ENCODE data around the gene SLC35F4. TPM values are rescaled to one million over a fixed set of nuclear protein-coding genes. Genes with fewer than 3 reads are reported as not detected.

SLC35F4 gene
- total and polyA plus RNA-seq, 2 of the 4 experiments (the other 2 are of a cell fraction) = not detected

DNA sequence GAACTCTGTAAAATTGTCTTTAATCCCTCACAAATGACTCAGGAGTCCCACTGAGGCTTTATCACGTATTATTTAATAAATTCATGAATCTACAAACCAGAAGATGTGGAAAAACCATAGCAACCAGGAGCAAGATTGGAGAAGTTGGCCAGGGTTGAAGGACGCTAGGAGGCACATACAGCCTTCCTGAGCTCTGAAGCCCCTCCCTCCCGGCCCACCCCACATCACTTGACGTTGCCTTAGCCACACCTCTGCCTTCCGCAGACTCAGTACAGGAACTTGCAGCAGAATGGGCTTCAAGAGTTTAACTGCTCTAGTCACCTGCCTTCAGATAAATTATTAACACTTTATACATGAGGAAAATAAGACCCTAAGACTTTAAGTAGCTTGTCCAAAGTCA, 33.9 kb downstream of the SLC35F4 start:
- TF ChIP-seq NFE2L2 (IDR thresholded peaks at IDR 0.05; ENCODE audit: low read depth, low read length) (no peak), RAD21 (IDR thresholded peaks at IDR 0.05; ENCODE audit: low read length) (no peak), FOS (IDR thresholded peaks at IDR 0.05; ENCODE audit: low read depth, low read length) (no peak), RCOR1 (IDR thresholded peaks at IDR 0.05; ENCODE audit: insufficient replicate concordance, low read length) (no peak), SMC3 (IDR thresholded peaks at IDR 0.05; ENCODE audit: low read depth, low read length) (no peak), CEBPB (IDR thresholded peaks at IDR 0.05; ENCODE audit: low read depth, low read length) (no peak), MAFK (IDR thresholded peaks at IDR 0.05; ENCODE audit: low read depth, low read length) (no peak), POLR2A (IDR thresholded peaks at IDR 0.05; ENCODE audit: low read depth, low read length) (no peak), MAZ (IDR thresholded peaks at IDR 0.05; ENCODE audit: borderline replicate concordance, low read depth, low read length) (no peak), BHLHE40 (IDR thresholded peaks at IDR 0.05; ENCODE audit: low read depth, low read length) (no peak), RFX5 (IDR thresholded peaks at IDR 0.05; ENCODE audit: low read depth, low read length) (no peak), MXI1 (IDR thresholded peaks at IDR 0.05; ENCODE audit: borderline replicate concordance, low read depth, low read length) (no peak), CHD1 (IDR thresholded peaks at IDR 0.05; ENCODE audit: low read depth, low read length) (no peak)
- TF ChIP-seq, protein P1, sequence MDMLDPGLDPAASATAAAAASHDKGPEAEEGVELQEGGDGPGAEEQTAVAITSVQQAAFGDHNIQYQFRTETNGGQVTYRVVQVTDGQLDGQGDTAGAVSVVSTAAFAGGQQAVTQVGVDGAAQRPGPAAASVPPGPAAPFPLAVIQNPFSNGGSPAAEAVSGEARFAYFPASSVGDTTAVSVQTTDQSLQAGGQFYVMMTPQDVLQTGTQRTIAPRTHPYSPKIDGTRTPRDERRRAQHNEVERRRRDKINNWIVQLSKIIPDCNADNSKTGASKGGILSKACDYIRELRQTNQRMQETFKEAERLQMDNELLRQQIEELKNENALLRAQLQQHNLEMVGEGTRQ (IDR thresholded peaks at IDR 0.05; ENCODE audit: low read depth, low read length) = no peak
- TF ChIP-seq, protein P2, sequence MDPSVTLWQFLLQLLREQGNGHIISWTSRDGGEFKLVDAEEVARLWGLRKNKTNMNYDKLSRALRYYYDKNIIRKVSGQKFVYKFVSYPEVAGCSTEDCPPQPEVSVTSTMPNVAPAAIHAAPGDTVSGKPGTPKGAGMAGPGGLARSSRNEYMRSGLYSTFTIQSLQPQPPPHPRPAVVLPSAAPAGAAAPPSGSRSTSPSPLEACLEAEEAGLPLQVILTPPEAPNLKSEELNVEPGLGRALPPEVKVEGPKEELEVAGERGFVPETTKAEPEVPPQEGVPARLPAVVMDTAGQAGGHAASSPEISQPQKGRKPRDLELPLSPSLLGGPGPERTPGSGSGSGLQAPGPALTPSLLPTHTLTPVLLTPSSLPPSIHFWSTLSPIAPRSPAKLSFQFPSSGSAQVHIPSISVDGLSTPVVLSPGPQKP (IDR thresholded peaks at IDR 0.05; ENCODE audit: borderline replicate concordance, low read depth, low read length) = no peak
- TF ChIP-seq, protein P3, sequence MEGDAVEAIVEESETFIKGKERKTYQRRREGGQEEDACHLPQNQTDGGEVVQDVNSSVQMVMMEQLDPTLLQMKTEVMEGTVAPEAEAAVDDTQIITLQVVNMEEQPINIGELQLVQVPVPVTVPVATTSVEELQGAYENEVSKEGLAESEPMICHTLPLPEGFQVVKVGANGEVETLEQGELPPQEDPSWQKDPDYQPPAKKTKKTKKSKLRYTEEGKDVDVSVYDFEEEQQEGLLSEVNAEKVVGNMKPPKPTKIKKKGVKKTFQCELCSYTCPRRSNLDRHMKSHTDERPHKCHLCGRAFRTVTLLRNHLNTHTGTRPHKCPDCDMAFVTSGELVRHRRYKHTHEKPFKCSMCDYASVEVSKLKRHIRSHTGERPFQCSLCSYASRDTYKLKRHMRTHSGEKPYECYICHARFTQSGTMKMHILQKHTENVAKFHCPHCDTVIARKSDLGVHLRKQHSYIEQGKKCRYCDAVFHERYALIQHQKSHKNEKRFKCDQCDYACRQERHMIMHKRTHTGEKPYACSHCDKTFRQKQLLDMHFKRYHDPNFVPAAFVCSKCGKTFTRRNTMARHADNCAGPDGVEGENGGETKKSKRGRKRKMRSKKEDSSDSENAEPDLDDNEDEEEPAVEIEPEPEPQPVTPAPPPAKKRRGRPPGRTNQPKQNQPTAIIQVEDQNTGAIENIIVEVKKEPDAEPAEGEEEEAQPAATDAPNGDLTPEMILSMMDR (conservative IDR thresholded peaks at IDR 0.05; ENCODE audit: low read depth, low read length) = no peak

More for the DNA sequence above, 33.9 kb downstream of the SLC35F4 start:
- Histone ChIP-seq H3K9me3 (ENCODE audit: control insufficient read depth, insufficient read depth, low read length) (no peaks in the 10 kb centered on the region), H4K5ac (ENCODE audit: low read depth, low read length) (no peak overlapping the region), H3K4me3 (ENCODE audit: insufficient read depth, low read depth, low read length) (no peak overlapping the region), H3K9me1 (ENCODE audit: insufficient read depth, low read length) (no peaks in the 10 kb centered on the region), H2BK5ac (ENCODE audit: low read depth, low read length, poor library complexity, severe bottlenecking) (no peak overlapping the region), H3K23ac (ENCODE audit: low read depth, low read length) (no peak overlapping the region), H2AK5ac (ENCODE audit: low read depth, low read length) (no peak overlapping the region), H3K14ac (replicated peaks; ENCODE audit: low read depth, low read length) (no peak overlapping the region), H3K18ac (ENCODE audit: low read depth, low read length) (no peak overlapping the region), H3K4me2 (ENCODE audit: low read depth, low read length) (no peak overlapping the region), H3K79me1 (ENCODE audit: low read depth in 1 of 2, low read length in 2 of 2) (no peaks in the 10 kb centered on the region), H4K8ac (ENCODE audit: low read depth in 2 of 2, low read length in 2 of 2) (no peak overlapping the region), H4K91ac (ENCODE audit: insufficient read depth, low read depth, low read length) (no peak overlapping the region), H2BK120ac (ENCODE audit: low read depth, low read length) (no peak overlapping the region), H3K9ac (ENCODE audit: low read depth, low read length) (no peak overlapping the region), H3K4ac (ENCODE audit: low read depth, low read length) (no peak overlapping the region), H4K20me1 (ENCODE audit: insufficient read depth, low read length) (no peaks in the 10 kb centered on the region), H3K36me3 (ENCODE audit: control insufficient read depth, insufficient read depth, low read length) (no peaks in the 10 kb centered on the region), H3K27ac (ENCODE audit: insufficient read depth, low read length) (no peak overlapping the region), H3K4me1 (ENCODE audit: control insufficient read depth, insufficient read depth, low read length) (no peaks in the 10 kb centered on the region), H3K56ac (ENCODE audit: extremely low read depth, insufficient read depth, low read length) (no peak overlapping the region), H2AK9ac (replicated peaks; ENCODE audit: low read depth, low read length, poor library complexity) (no peak overlapping the region), H2AFZ (replicated peaks; ENCODE audit: low read length, poor library complexity) (no peak overlapping the region), H2BK20ac (ENCODE audit: low read depth, low read length) (no peak overlapping the region), H2BK15ac (ENCODE audit: low read depth, low read length) (no peak overlapping the region), H3K27me3 (ENCODE audit: control insufficient read depth, insufficient read depth, low read length) (no peaks in the 10 kb centered on the region; the same call in 1 of the 2 replicates)
- in situ Hi-C loops (cut with MboI; ENCODE audit: low sequenced_read_pairs) (no loop called here), intact Hi-C loops (cut with micrococcal nuclease) (no loop called here), dilution Hi-C loops (cut with HindIII; ENCODE audit: low sequenced_read_pairs, unreplicated experiment) (no loop called here)
- ChIA-PET POLR2A (ENCODE audit: unreplicated experiment) (no interaction called here), CTCF (no interaction called here)
- no peak for ATAC-seq (ENCODE audit: low read depth)
- no CpG with 5 or more reads among the region's 5 CpGs for WGBS, 2 experiments (ENCODE audit: extremely low coverage in 2 of 2, insufficient read length in 1 of 2)
- DNase-seq = no peak
- BruUV-seq (replicated peaks) = no TSS peak
